ENCODE results near the gene SWT1. TPM values are rescaled to one million over a fixed set of nuclear protein-coding genes. Genes with fewer than 3 reads are reported as not detected.

The SWT1 gene
- total RNA-seq, 1 experiment from 2014 or later: 2.1 TPM

- in situ Hi-C loops (cut with HindIII; ENCODE audit: low pct_unique_long_range_greater_than_20kb, low sequenced_read_pairs) (no loop called here), intact Hi-C loops (cut with micrococcal nuclease; ENCODE audit: unreplicated experiment) (loop anchor here (10.0 kb wide), 1 partner anchor 484 kb away; no protein-coding TSS in a partner anchor)
- POLR2A ChIA-PET: no interaction called here
- Histone ChIP-seq H3K4me3 (ENCODE audit: low read depth in 2 of 2, low read length in 2 of 2) (no peak overlapping the region), H3K4me1 (ENCODE audit: control insufficient read depth, insufficient read depth, low read length) (no peaks in the 10 kb centered on the region), H3K27me3 (ENCODE audit: control insufficient read depth, insufficient read depth, low read length) (no peaks in the 10 kb centered on the region), H3K9me3 (ENCODE audit: control insufficient read depth, insufficient read depth, low read depth, low read length) (no peaks in the 10 kb centered on the region), H3K36me3 (ENCODE audit: control insufficient read depth, insufficient read depth, low read length) (no peaks in the 10 kb centered on the region), H3K27ac (ENCODE audit: low read length) (no peak overlapping the region)
- CTCF ChIA-PET: no interaction called here
- ATAC-seq: no peak
- no peak for TF ChIP-seq SIN3A (IDR thresholded peaks at IDR 0.05; ENCODE audit: borderline replicate concordance, insufficient read depth, low read depth, low read length)
- no peak for TF ChIP-seq TCF7L2 (IDR thresholded peaks at IDR 0.05; ENCODE audit: low read depth, low read length)
- TF ChIP-seq CTCF (IDR thresholded peaks at IDR 0.05): no peak
- TF ChIP-seq REST (IDR thresholded peaks at IDR 0.05; ENCODE audit: insufficient read depth in 1 of 2, low read depth in 2 of 2, low read length in 1 of 2): no peak
- no peak for TF ChIP-seq POLR2AphosphoS5 (IDR thresholded peaks at IDR 0.05; ENCODE audit: low read depth, low read length)
- BruUV-seq (replicated peaks): no TSS peak
- DNase-seq (ENCODE audit: low read depth, low spot score): no peak
Measured at GRCh38 chr1:185200889-185201288, 43.9 kb downstream of the SWT1 start.

DNA sequence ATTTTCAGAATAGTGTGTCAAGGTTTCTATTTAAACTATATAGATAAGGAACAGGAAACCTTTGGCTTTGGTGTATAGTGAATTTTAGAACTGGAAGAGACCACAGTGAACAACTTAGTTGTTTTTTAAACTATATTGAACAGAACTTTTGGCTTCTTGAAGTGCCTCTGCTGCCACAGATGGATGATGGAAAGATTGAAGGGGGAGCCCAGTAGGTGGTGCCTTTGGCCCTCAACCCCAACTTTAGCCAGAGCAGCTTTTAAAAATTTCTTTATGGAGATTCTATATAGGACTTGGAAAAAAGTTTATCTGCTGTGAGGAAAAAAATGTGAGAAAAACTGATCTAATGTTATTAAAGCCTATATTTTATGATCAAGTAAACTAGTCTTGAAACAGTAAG is 50.2 kb downstream of the SWT1 start:
- no peaks in the 10 kb centered on the region for H3K4me1 ChIP-seq (ENCODE audit: control insufficient read depth, insufficient read depth, low read length)
- no peaks in the 10 kb centered on the region for H3K36me3 ChIP-seq (ENCODE audit: control insufficient read depth, insufficient read depth, low read length)
- no peak overlapping the region for H3K4me3 ChIP-seq (ENCODE audit: low read depth in 2 of 2, low read length in 2 of 2)
- intact Hi-C loops (cut with micrococcal nuclease; ENCODE audit: unreplicated experiment): loop anchor here (10.0 kb wide), 1 partner anchor 478 kb away; no protein-coding TSS in a partner anchor
- H3K9me3 ChIP-seq (ENCODE audit: control insufficient read depth, insufficient read depth, low read depth, low read length): no peaks in the 10 kb centered on the region
- no peak overlapping the region for H3K27ac ChIP-seq (ENCODE audit: low read length)
- in situ Hi-C loops (cut with HindIII; ENCODE audit: low pct_unique_long_range_greater_than_20kb, low sequenced_read_pairs): no loop called here
- DNase-seq (ENCODE audit: low read depth, low spot score): no peak
- ATAC-seq: no peak
- ChIA-PET POLR2A (no interaction called here), CTCF (no interaction called here)
- BruUV-seq (replicated peaks): no TSS peak
- H3K27me3 ChIP-seq (ENCODE audit: control insufficient read depth, insufficient read depth, low read length): no peaks in the 10 kb centered on the region
- TF ChIP-seq TCF7L2 (IDR thresholded peaks at IDR 0.05; ENCODE audit: low read depth, low read length) (no peak), CTCF (IDR thresholded peaks at IDR 0.05) (no peak), SIN3A (IDR thresholded peaks at IDR 0.05; ENCODE audit: borderline replicate concordance, insufficient read depth, low read depth, low read length) (no peak), REST (IDR thresholded peaks at IDR 0.05; ENCODE audit: insufficient read depth in 1 of 2, low read depth in 2 of 2, low read length in 1 of 2) (no peak), POLR2AphosphoS5 (IDR thresholded peaks at IDR 0.05; ENCODE audit: low read depth, low read length) (no peak)

Measured in Panc1 (cell line).